ENCODE measurements around the gene GYS2. TPM values are rescaled to one million over a fixed set of nuclear protein-coding genes. Genes with fewer than 3 reads are reported as not detected.

The GYS2 gene
- total and polyA plus RNA-seq, 8 donors = not detected

GRCh38 chr12:21642707-21643389, 38.2 kb upstream of the GYS2 start:
- Histone ChIP-seq H3K27ac (peak overlapping the region in 3 of 4 donors; percentile 8 to 44 (median 14)), H3K9me3 (no peaks in the 10 kb centered on the region), H3K4me3 (no peak overlapping the region), H3K36me3 (peaks cover 0 to 32% (median 4%) of the 10 kb centered on the region in 3 donors), H3K4me1 (peaks cover 27 to 37% (median 30%) of the 10 kb centered on the region in 3 donors), H3K27me3 (no peaks in the 10 kb centered on the region)
- WGBS, 2 donors = 24 to 25% methylated on average over 1 of the region's 1 CpG
- DNase-seq (no peak), FAIRE-seq (no peak), ATAC-seq (peak in 2 of 4 donors; percentile 38 to 58)
- TF ChIP-seq, protein P1, sequence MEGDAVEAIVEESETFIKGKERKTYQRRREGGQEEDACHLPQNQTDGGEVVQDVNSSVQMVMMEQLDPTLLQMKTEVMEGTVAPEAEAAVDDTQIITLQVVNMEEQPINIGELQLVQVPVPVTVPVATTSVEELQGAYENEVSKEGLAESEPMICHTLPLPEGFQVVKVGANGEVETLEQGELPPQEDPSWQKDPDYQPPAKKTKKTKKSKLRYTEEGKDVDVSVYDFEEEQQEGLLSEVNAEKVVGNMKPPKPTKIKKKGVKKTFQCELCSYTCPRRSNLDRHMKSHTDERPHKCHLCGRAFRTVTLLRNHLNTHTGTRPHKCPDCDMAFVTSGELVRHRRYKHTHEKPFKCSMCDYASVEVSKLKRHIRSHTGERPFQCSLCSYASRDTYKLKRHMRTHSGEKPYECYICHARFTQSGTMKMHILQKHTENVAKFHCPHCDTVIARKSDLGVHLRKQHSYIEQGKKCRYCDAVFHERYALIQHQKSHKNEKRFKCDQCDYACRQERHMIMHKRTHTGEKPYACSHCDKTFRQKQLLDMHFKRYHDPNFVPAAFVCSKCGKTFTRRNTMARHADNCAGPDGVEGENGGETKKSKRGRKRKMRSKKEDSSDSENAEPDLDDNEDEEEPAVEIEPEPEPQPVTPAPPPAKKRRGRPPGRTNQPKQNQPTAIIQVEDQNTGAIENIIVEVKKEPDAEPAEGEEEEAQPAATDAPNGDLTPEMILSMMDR (IDR thresholded peaks at IDR 0.05) = no peak
- intact Hi-C loops (cut with DNase I) = no loop called here

- Histone ChIP-seq H3K36me3 (peaks cover 0 to 29% (median 0%) of the 10 kb centered on the region in 3 donors), H3K27me3 (no peaks in the 10 kb centered on the region), H3K4me3 (peak overlapping the region in 1 of 4 donors; percentile 1), H3K4me1 (peaks cover 40 to 50% (median 46%) of the 10 kb centered on the region in 3 donors), H3K27ac (peak overlapping the region in 3 of 4 donors; percentile 11 to 69 (median 63)), H3K9me3 (no peaks in the 10 kb centered on the region)
- WGBS, 2 donors = 11 to 15% methylated on average over 1 of the region's 1 CpG
- FAIRE-seq = peak; percentile 29
- TF ChIP-seq, protein P1 (IDR thresholded peaks at IDR 0.05) = no peak
- ATAC-seq = peak; percentile 86 to 92 (median 90)
- DNase-seq = no peak
- intact Hi-C loops (cut with DNase I) = no loop called here
Observed at GRCh38 chr12:21638054-21638891, 33.6 kb upstream of the GYS2 start.

- peaks cover 26 to 29% (median 28%) of the 10 kb centered on the region in 3 donors for H3K4me1 ChIP-seq
- H3K27ac ChIP-seq = no peak overlapping the region
- TF ChIP-seq, protein P1 (IDR thresholded peaks at IDR 0.05) = no peak
- H3K36me3 ChIP-seq = peaks cover 0 to 14% (median 0%) of the 10 kb centered on the region in 3 donors
- H3K4me3 ChIP-seq = no peak overlapping the region
- FAIRE-seq (no peak), DNase-seq (no peak), ATAC-seq (no peak)
- intact Hi-C loops (cut with DNase I) = no loop called here
- WGBS, 2 donors = 96 to 99% methylated on average over 3 of the region's 3 CpGs
- no peaks in the 10 kb centered on the region for H3K9me3 ChIP-seq
- no peaks in the 10 kb centered on the region for H3K27me3 ChIP-seq
Observed at GRCh38 chr12:21634245-21634644, 29.6 kb upstream of the GYS2 start.

GRCh38 chr12:21631367-21631766, 26.7 kb upstream of the GYS2 start:
- 47 to 54% methylated on average over 2 of the region's 2 CpGs for WGBS, 2 donors
- TF ChIP-seq, protein P1 (IDR thresholded peaks at IDR 0.05) = no peak
- no peak for ATAC-seq
- H3K4me3 ChIP-seq = no peak overlapping the region
- intact Hi-C loops (cut with DNase I) = no loop called here
- FAIRE-seq = no peak
- no peak overlapping the region for H3K27ac ChIP-seq
- no peaks in the 10 kb centered on the region for H3K9me3 ChIP-seq
- DNase-seq = no peak
- H3K36me3 ChIP-seq = peaks cover 0 to 14% (median 0%) of the 10 kb centered on the region in 3 donors
- peaks cover 2 to 4% (median 3%) of the 10 kb centered on the region in 3 donors for H3K4me1 ChIP-seq
- no peaks in the 10 kb centered on the region for H3K27me3 ChIP-seq

Measured in pancreas (tissue), 10 donors.